Esophagus muscularis mucosa (tissue), 4 donors: ENCODE data around the gene KBTBD4.

Experiments
- CTCF ChIP-seq, 3 experiments: fragments of 200-600 bp in 2 of 3; fragments of 450-650 bp in 1 of 3; sonication (generic) in 2 of 3; IDR thresholded peaks; one replicate each; pipeline ENCODE4 v1.5.1; 2017 to 2019; ENCODE audit warnings: antibody characterized with exemption in 3 of 3, mild to moderate bottlenecking in 2 of 3, moderate library complexity in 1 of 3
- EP300 ChIP-seq: sonication (generic); formaldehyde crosslinking; IDR thresholded peaks from one replicate; pipeline ENCODE4 v1.6.1; 2017; ENCODE audit warnings: antibody characterized with exemption
- POLR2A ChIP-seq: fragments of 450-650 bp; IDR thresholded peaks from one replicate; pipeline ENCODE4 v1.6.1; 2017; ENCODE audit warnings: antibody characterized with exemption, moderate library complexity, mild to moderate bottlenecking, low read depth
- POLR2AphosphoS5 ChIP-seq, 2 donors: sonication (generic); formaldehyde crosslinking; IDR thresholded peaks; one replicate each; pipeline ENCODE4 v1.6.1; 2017; ENCODE audit warnings: antibody characterized with exemption in 2 of 2

GRCh38 chr11:47592970-47593369 lies 14.2 kb upstream of the KBTBD4 start:
- TF ChIP-seq CTCF (IDR thresholded peaks at IDR 0.05) (no peak), POLR2A (no peak), POLR2AphosphoS5 (IDR thresholded peaks at IDR 0.05) (no peak), EP300 (no peak)
